Dermis microvascular lymphatic vessel endothelial cell (primary cell): ENCODE data around the gene HIBADH. TPM values are rescaled to one million over a fixed set of nuclear protein-coding genes. Genes with fewer than 3 reads are reported as not detected.
"Not testable (repeated sequence)": the region's sequence is repeated elsewhere in the genome, so short reads cannot be mapped to it uniquely, and the experiment has no call there.

Experiments used
- DNase-seq, 2 donors: peaks; one replicate each; pipeline versions ENCODE4 v3.0.0 to v3.0.0-alpha.2; 2010; ENCODE audit warnings: low read depth in 2 of 2
- total RNA-seq: library from RNA; depleted of rRNA; stranded (reverse); fragments of >200 nt; gene quantifications from 2 replicates; pipeline ENCODE4 v1.2.1, GENCODE V29; 2014

The HIBADH gene
- total RNA-seq, 1 donor from 2014 or later = 23.5 TPM

- DNase-seq = no peak
Measured at GRCh38 chr7:27602766-27603165, 59.9 kb downstream of the HIBADH start.

GRCh38 chr7:27601217-27601616 is 61.5 kb downstream of the HIBADH start:
- DNase-seq = no peak

- DNase-seq = no peak
Measured at GRCh38 chr7:27600247-27600646, 62.4 kb downstream of the HIBADH start.

GRCh38 chr7:27595009-27595408 is 67.7 kb downstream of the HIBADH start:
- DNase-seq = no peak

- DNase-seq = peak in 1 of 2 donors; percentile 6
Measured at GRCh38 chr7:27593226-27593625, 69.5 kb downstream of the HIBADH start.

- no peak for DNase-seq
Measured at GRCh38 chr7:27590416-27590815, 72.3 kb downstream of the HIBADH start.

- DNase-seq = no peak
Measured at GRCh38 chr7:27587429-27587828, 75.3 kb downstream of the HIBADH start.

GRCh38 chr7:27586825-27587224 is 75.9 kb downstream of the HIBADH start:
- DNase-seq = no peak

- no peak for DNase-seq
Measured at GRCh38 chr7:27585781-27586447, 76.8 kb downstream of the HIBADH start.

- no peak for DNase-seq
Measured at GRCh38 chr7:27581906-27582305, 80.8 kb downstream of the HIBADH start.

GRCh38 chr7:27581119-27581518 is 81.6 kb downstream of the HIBADH start:
- DNase-seq = no peak

- no peak for DNase-seq
Measured at GRCh38 chr7:27579565-27579964, 83.1 kb downstream of the HIBADH start.

- not testable (repeated sequence) for DNase-seq
Measured at GRCh38 chr7:27578169-27578568, 84.5 kb downstream of the HIBADH start.

- DNase-seq = peak; percentile 21 to 47
Measured at GRCh38 chr7:27576360-27576944, 86.2 kb downstream of the HIBADH start.

- DNase-seq = peak in 1 of 2 donors; percentile 5
Measured at GRCh38 chr7:27575613-27576012, 87.1 kb downstream of the HIBADH start.

- DNase-seq = no peak
Measured at GRCh38 chr7:27569106-27569505, 93.6 kb downstream of the HIBADH start.

GRCh38 chr7:27567266-27567665 is 95.4 kb downstream of the HIBADH start:
- no peak for DNase-seq

- DNase-seq = no peak
Measured at GRCh38 chr7:27564881-27565482, 97.7 kb downstream of the HIBADH start.

- no peak for DNase-seq
Measured at GRCh38 chr7:27560706-27561235, 101.9 kb downstream of the HIBADH start.

- no peak for DNase-seq
Measured at GRCh38 chr7:27555670-27556069, 107.0 kb downstream of the HIBADH start.

GRCh38 chr7:27554826-27555225 is 107.9 kb downstream of the HIBADH start:
- DNase-seq = no peak

- DNase-seq = no peak
Measured at GRCh38 chr7:27553273-27553672, 109.4 kb downstream of the HIBADH start.
